ENCODE results near the gene SASS6.

DNA sequence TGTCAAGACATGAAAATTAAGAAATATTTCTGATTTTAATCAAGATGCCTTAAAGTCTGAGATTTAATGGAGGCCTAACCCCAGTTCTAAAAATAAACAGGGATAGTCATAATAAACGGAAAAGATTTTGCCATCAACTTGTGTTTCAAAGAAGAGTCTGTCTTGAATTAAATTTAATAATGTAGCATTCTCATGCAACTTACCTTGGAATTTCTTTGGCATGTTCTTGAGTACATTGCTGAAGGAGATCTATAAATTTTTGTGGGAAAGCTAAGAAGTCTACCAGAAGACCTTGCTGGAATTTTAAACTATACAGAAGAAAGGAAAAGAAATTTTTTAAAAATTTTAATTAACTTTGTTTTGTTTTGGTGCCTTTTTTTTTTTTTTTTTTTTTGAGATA, 10.6 kb downstream of the SASS6 start:
- TF ChIP-seq, protein P1, sequence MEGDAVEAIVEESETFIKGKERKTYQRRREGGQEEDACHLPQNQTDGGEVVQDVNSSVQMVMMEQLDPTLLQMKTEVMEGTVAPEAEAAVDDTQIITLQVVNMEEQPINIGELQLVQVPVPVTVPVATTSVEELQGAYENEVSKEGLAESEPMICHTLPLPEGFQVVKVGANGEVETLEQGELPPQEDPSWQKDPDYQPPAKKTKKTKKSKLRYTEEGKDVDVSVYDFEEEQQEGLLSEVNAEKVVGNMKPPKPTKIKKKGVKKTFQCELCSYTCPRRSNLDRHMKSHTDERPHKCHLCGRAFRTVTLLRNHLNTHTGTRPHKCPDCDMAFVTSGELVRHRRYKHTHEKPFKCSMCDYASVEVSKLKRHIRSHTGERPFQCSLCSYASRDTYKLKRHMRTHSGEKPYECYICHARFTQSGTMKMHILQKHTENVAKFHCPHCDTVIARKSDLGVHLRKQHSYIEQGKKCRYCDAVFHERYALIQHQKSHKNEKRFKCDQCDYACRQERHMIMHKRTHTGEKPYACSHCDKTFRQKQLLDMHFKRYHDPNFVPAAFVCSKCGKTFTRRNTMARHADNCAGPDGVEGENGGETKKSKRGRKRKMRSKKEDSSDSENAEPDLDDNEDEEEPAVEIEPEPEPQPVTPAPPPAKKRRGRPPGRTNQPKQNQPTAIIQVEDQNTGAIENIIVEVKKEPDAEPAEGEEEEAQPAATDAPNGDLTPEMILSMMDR (IDR thresholded peaks at IDR 0.05), result no peak
- TF ChIP-seq RFX5 (IDR thresholded peaks at IDR 0.05; ENCODE audit: low read length) (no peak), SIN3A (IDR thresholded peaks at IDR 0.05; ENCODE audit: borderline replicate concordance, low read depth, low read length) (no peak), POLR2AphosphoS5 (IDR thresholded peaks at IDR 0.05; ENCODE audit: low read depth, low read length) (no peak), MEF2A (IDR thresholded peaks at IDR 0.05; ENCODE audit: borderline replicate concordance, low read depth) (no peak), FOXM1 (IDR thresholded peaks at IDR 0.05; ENCODE audit: low read depth) (no peak), TAF1 (IDR thresholded peaks at IDR 0.05; ENCODE audit: borderline replicate concordance, low read depth, low read length) (no peak)
- TF ChIP-seq, protein P2, sequence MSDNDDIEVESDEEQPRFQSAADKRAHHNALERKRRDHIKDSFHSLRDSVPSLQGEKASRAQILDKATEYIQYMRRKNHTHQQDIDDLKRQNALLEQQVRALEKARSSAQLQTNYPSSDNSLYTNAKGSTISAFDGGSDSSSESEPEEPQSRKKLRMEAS (IDR thresholded peaks at IDR 0.05; ENCODE audit: low read depth), result no peak
